ENCODE data around the gene TREM2.

The TREM2 gene

GRCh38 chr6:41159415-41160082, 3.4 kb downstream of the TREM2 start:
- no peak overlapping the region for H2AK5ac ChIP-seq (ENCODE audit: low read depth, low read length)
- H3K18ac ChIP-seq (ENCODE audit: low read length) = no peak overlapping the region
- H2AFZ ChIP-seq (ENCODE audit: low read length) = no peak overlapping the region
- no peak overlapping the region for H4K91ac ChIP-seq (ENCODE audit: low read depth, low read length, poor library complexity)
- no peaks in the 10 kb centered on the region for H3K79me1 ChIP-seq (ENCODE audit: low read depth, low read length)
- no peak overlapping the region for H4K8ac ChIP-seq (ENCODE audit: low read depth, low read length)
- no peak overlapping the region for H2BK5ac ChIP-seq (ENCODE audit: low read length)
- no peak overlapping the region for H3K9ac ChIP-seq (ENCODE audit: low read depth, low read length, poor library complexity)
- H3K4ac ChIP-seq (ENCODE audit: low read length) = no peak overlapping the region
- no peak overlapping the region for H3K4me3 ChIP-seq (ENCODE audit: low read length in 2 of 2)
- H3K14ac ChIP-seq (ENCODE audit: low read length) = no peak overlapping the region
- DNase-seq (ENCODE audit: low spot score) = no peak
- H3K4me2 ChIP-seq (ENCODE audit: insufficient read depth, low read length, poor library complexity, severe bottlenecking) = no peak overlapping the region
- H3K27me3 ChIP-seq (ENCODE audit: control insufficient read depth in 3 of 3, insufficient read depth in 3 of 3, low read depth in 1 of 3, low read length in 3 of 3) = peaks cover 0 to 32% (median 0%) of the 10 kb centered on the region in 3 experiments
- H2BK12ac ChIP-seq (ENCODE audit: low read length) = no peak overlapping the region
- H3K4me1 ChIP-seq (ENCODE audit: control insufficient read depth in 2 of 2, insufficient read depth in 1 of 2, low read depth in 1 of 2, low read length in 2 of 2) = peaks cover 0 to 4% of the 10 kb centered on the region in 2 donors
- no peaks in the 10 kb centered on the region for H3K36me3 ChIP-seq (replicated peaks in 1 of 2; ENCODE audit: control insufficient read depth in 2 of 2, insufficient read depth in 2 of 2, low read length in 2 of 2)
- no peak overlapping the region for H2BK15ac ChIP-seq (ENCODE audit: low read length)
- no CpG with 5 or more reads among the region's 12 CpGs for WGBS, 2 donors (ENCODE audit: extremely low coverage in 2 of 2, insufficient read length in 2 of 2, insufficient replicate concordance in 1 of 2)
- H3K23ac ChIP-seq (ENCODE audit: low read depth, low read length, poor library complexity) = no peak overlapping the region
- H3K9me3 ChIP-seq (replicated peaks in 1 of 2; ENCODE audit: control insufficient read depth in 2 of 2, insufficient read depth in 1 of 2, low read depth in 1 of 2, low read length in 2 of 2) = no peaks in the 10 kb centered on the region
- no peak overlapping the region for H3K27ac ChIP-seq (replicated peaks; ENCODE audit: low read length)
- no peak overlapping the region for H2BK120ac ChIP-seq (ENCODE audit: low read depth, low read length)

- no peak overlapping the region for H2BK12ac ChIP-seq (ENCODE audit: low read length)
- no peak for DNase-seq (ENCODE audit: low spot score)
- no peak overlapping the region for H2BK120ac ChIP-seq (ENCODE audit: low read depth, low read length)
- no peaks in the 10 kb centered on the region for H3K9me3 ChIP-seq (replicated peaks in 1 of 2; ENCODE audit: control insufficient read depth in 2 of 2, insufficient read depth in 1 of 2, low read depth in 1 of 2, low read length in 2 of 2)
- peaks cover 0 to 1% of the 10 kb centered on the region in 2 donors for H3K4me1 ChIP-seq (ENCODE audit: control insufficient read depth in 2 of 2, insufficient read depth in 1 of 2, low read depth in 1 of 2, low read length in 2 of 2)
- no peak overlapping the region for H3K9ac ChIP-seq (ENCODE audit: low read depth, low read length, poor library complexity)
- WGBS, 2 donors (ENCODE audit: extremely low coverage in 2 of 2, insufficient read length in 2 of 2, insufficient replicate concordance in 1 of 2) = no CpG with 5 or more reads among the region's 5 CpGs
- no peak overlapping the region for H4K91ac ChIP-seq (ENCODE audit: low read depth, low read length, poor library complexity)
- peaks cover 0 to 33% (median 0%) of the 10 kb centered on the region in 3 experiments for H3K27me3 ChIP-seq (ENCODE audit: control insufficient read depth in 3 of 3, insufficient read depth in 3 of 3, low read depth in 1 of 3, low read length in 3 of 3)
- no peaks in the 10 kb centered on the region for H3K79me1 ChIP-seq (ENCODE audit: low read depth, low read length)
- no peak overlapping the region for H3K14ac ChIP-seq (ENCODE audit: low read length)
- H3K18ac ChIP-seq (ENCODE audit: low read length) = no peak overlapping the region
- no peak overlapping the region for H3K4me2 ChIP-seq (ENCODE audit: insufficient read depth, low read length, poor library complexity, severe bottlenecking)
- no peak overlapping the region for H2BK5ac ChIP-seq (ENCODE audit: low read length)
- no peaks in the 10 kb centered on the region for H3K36me3 ChIP-seq (replicated peaks in 1 of 2; ENCODE audit: control insufficient read depth in 2 of 2, insufficient read depth in 2 of 2, low read length in 2 of 2)
- H2AK5ac ChIP-seq (ENCODE audit: low read depth, low read length) = no peak overlapping the region
- no peak overlapping the region for H3K27ac ChIP-seq (replicated peaks; ENCODE audit: low read length)
- H2AFZ ChIP-seq (ENCODE audit: low read length) = no peak overlapping the region
- H2BK15ac ChIP-seq (ENCODE audit: low read length) = no peak overlapping the region
- no peak overlapping the region for H4K8ac ChIP-seq (ENCODE audit: low read depth, low read length)
- no peak overlapping the region for H3K4ac ChIP-seq (ENCODE audit: low read length)
- H3K23ac ChIP-seq (ENCODE audit: low read depth, low read length, poor library complexity) = peak overlapping the region; percentile 22
- H3K4me3 ChIP-seq (ENCODE audit: low read length in 2 of 2) = no peak overlapping the region
These were observed 5.6 kb downstream of the TREM2 start for GRCh38 chr6:41157323-41157722.

DNA sequence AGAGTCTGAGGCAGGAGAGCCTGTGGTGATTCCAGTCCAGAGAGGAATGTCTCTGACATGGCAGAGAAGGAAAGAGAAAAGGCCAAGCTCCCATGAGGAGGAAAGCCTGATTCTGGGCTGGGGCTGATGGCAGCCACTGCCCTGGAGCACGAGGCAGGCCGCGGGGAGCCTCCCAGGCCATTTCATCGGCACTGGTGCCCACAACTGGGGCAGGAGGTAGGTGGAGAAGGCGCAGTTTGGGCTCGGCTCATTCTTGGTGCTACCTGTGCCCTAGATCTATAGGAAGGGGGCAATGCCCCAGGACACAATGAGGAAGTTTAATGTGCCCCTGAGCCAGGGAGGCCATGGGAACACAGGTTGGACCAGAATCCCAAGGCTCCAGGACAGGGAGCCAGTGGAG, 6.1 kb downstream of the TREM2 start:
- Histone ChIP-seq H4K8ac (ENCODE audit: low read depth, low read length) (no peak overlapping the region), H3K4me1 (ENCODE audit: control insufficient read depth in 2 of 2, insufficient read depth in 1 of 2, low read depth in 1 of 2, low read length in 2 of 2) (peaks cover 0 to 1% of the 10 kb centered on the region in 2 donors), H3K27ac (replicated peaks; ENCODE audit: low read length) (no peak overlapping the region), H2AK5ac (ENCODE audit: low read depth, low read length) (no peak overlapping the region), H3K4me2 (ENCODE audit: insufficient read depth, low read length, poor library complexity, severe bottlenecking) (no peak overlapping the region), H3K18ac (ENCODE audit: low read length) (peak overlapping the region; percentile 27), H3K23ac (ENCODE audit: low read depth, low read length, poor library complexity) (peak overlapping the region; percentile 22), H2BK5ac (ENCODE audit: low read length) (no peak overlapping the region), H3K4ac (ENCODE audit: low read length) (no peak overlapping the region), H2AFZ (ENCODE audit: low read length) (no peak overlapping the region), H3K79me1 (ENCODE audit: low read depth, low read length) (no peaks in the 10 kb centered on the region), H3K14ac (ENCODE audit: low read length) (no peak overlapping the region), H2BK15ac (ENCODE audit: low read length) (no peak overlapping the region), H3K27me3 (ENCODE audit: control insufficient read depth in 3 of 3, insufficient read depth in 3 of 3, low read depth in 1 of 3, low read length in 3 of 3) (peaks cover 0 to 27% (median 0%) of the 10 kb centered on the region in 3 experiments), H3K9ac (ENCODE audit: low read depth, low read length, poor library complexity) (no peak overlapping the region), H2BK12ac (ENCODE audit: low read length) (no peak overlapping the region), H3K4me3 (ENCODE audit: low read length in 2 of 2) (no peak overlapping the region), H3K9me3 (replicated peaks in 1 of 2; ENCODE audit: control insufficient read depth in 2 of 2, insufficient read depth in 1 of 2, low read depth in 1 of 2, low read length in 2 of 2) (no peaks in the 10 kb centered on the region), H4K91ac (ENCODE audit: low read depth, low read length, poor library complexity) (no peak overlapping the region), H2BK120ac (ENCODE audit: low read depth, low read length) (no peak overlapping the region), H3K36me3 (replicated peaks in 1 of 2; ENCODE audit: control insufficient read depth in 2 of 2, insufficient read depth in 2 of 2, low read length in 2 of 2) (no peaks in the 10 kb centered on the region)
- DNase-seq (ENCODE audit: low spot score) = no peak
- WGBS, 2 donors (ENCODE audit: extremely low coverage in 2 of 2, insufficient read length in 2 of 2, insufficient replicate concordance in 1 of 2) = no CpG with 5 or more reads among the region's 6 CpGs

DNA sequence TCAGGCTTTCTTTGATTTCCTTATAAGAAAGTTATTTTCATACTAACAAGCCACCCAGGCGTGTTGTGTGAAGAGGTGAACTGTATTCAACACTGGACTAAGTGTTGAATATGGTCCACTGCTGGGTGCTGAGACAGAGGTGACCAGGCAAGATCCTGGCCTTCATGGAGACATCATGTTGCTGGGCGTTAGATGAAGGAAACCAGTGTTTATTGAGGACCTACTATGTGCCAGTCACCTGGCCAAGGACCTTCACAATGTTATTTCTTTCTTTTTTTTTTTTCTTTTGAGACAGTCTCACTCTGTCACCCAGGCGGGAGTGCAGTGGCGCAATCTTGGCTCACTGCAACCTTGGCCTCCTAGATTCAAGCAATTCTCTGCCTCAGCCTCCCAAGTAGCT, 6.9 kb downstream of the TREM2 start:
- no peak overlapping the region for H4K8ac ChIP-seq (ENCODE audit: low read depth, low read length)
- no peaks in the 10 kb centered on the region for H3K9me3 ChIP-seq (replicated peaks in 1 of 2; ENCODE audit: control insufficient read depth in 2 of 2, insufficient read depth in 1 of 2, low read depth in 1 of 2, low read length in 2 of 2)
- H2BK12ac ChIP-seq (ENCODE audit: low read length) = no peak overlapping the region
- no peak for DNase-seq (ENCODE audit: low spot score)
- H3K36me3 ChIP-seq (replicated peaks in 1 of 2; ENCODE audit: control insufficient read depth in 2 of 2, insufficient read depth in 2 of 2, low read length in 2 of 2) = no peaks in the 10 kb centered on the region
- H2BK15ac ChIP-seq (ENCODE audit: low read length) = no peak overlapping the region
- H2BK120ac ChIP-seq (ENCODE audit: low read depth, low read length) = no peak overlapping the region
- no peak overlapping the region for H4K91ac ChIP-seq (ENCODE audit: low read depth, low read length, poor library complexity)
- no peak overlapping the region for H3K9ac ChIP-seq (ENCODE audit: low read depth, low read length, poor library complexity)
- no CpG with 5 or more reads among the region's 4 CpGs for WGBS, 2 donors (ENCODE audit: extremely low coverage in 2 of 2, insufficient read length in 2 of 2, insufficient replicate concordance in 1 of 2)
- no peak overlapping the region for H3K4me2 ChIP-seq (ENCODE audit: insufficient read depth, low read length, poor library complexity, severe bottlenecking)
- H2AFZ ChIP-seq (ENCODE audit: low read length) = no peak overlapping the region
- no peak overlapping the region for H3K18ac ChIP-seq (ENCODE audit: low read length)
- H3K4me3 ChIP-seq (ENCODE audit: low read length in 2 of 2) = no peak overlapping the region
- H3K4me1 ChIP-seq (ENCODE audit: control insufficient read depth in 2 of 2, insufficient read depth in 1 of 2, low read depth in 1 of 2, low read length in 2 of 2) = peaks cover 0 to 1% of the 10 kb centered on the region in 2 donors
- no peak overlapping the region for H3K27ac ChIP-seq (replicated peaks; ENCODE audit: low read length)
- no peak overlapping the region for H3K4ac ChIP-seq (ENCODE audit: low read length)
- H3K23ac ChIP-seq (ENCODE audit: low read depth, low read length, poor library complexity) = no peak overlapping the region
- H3K79me1 ChIP-seq (ENCODE audit: low read depth, low read length) = no peaks in the 10 kb centered on the region
- H2AK5ac ChIP-seq (ENCODE audit: low read depth, low read length) = no peak overlapping the region
- H2BK5ac ChIP-seq (ENCODE audit: low read length) = no peak overlapping the region
- H3K27me3 ChIP-seq (ENCODE audit: control insufficient read depth in 3 of 3, insufficient read depth in 3 of 3, low read depth in 1 of 3, low read length in 3 of 3) = peaks cover 0 to 22% (median 0%) of the 10 kb centered on the region in 3 experiments
- H3K14ac ChIP-seq (ENCODE audit: low read length) = no peak overlapping the region

Data from neuronal stem cell (in vitro differentiated cells).